ENCODE results near the gene CABLES2.

DNA sequence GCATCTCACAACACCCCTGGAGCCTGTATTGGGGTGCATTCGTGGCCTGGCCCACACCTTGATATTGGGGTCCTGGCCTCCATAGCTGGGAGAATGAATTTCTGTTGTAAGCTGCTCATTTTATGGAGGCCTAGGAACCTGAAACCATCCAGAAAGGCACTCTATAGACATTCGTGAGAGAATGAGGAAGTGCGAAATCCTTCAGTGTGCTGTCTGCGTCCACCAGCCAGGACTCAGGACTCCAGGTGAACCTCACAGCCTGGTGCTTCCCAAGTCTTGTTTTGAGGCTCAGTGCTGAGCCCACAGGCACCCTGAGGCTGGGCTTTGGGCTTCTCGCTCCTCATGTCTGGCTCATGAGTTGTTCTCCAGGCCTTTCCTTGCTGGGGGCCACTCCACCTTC lies 32.1 kb upstream of the CABLES2 start:
- TF ChIP-seq, protein P1, sequence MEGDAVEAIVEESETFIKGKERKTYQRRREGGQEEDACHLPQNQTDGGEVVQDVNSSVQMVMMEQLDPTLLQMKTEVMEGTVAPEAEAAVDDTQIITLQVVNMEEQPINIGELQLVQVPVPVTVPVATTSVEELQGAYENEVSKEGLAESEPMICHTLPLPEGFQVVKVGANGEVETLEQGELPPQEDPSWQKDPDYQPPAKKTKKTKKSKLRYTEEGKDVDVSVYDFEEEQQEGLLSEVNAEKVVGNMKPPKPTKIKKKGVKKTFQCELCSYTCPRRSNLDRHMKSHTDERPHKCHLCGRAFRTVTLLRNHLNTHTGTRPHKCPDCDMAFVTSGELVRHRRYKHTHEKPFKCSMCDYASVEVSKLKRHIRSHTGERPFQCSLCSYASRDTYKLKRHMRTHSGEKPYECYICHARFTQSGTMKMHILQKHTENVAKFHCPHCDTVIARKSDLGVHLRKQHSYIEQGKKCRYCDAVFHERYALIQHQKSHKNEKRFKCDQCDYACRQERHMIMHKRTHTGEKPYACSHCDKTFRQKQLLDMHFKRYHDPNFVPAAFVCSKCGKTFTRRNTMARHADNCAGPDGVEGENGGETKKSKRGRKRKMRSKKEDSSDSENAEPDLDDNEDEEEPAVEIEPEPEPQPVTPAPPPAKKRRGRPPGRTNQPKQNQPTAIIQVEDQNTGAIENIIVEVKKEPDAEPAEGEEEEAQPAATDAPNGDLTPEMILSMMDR (IDR thresholded peaks at IDR 0.05) = no peak
- TF ChIP-seq POLR2A (IDR thresholded peaks at IDR 0.05) = no peak
